Astrocyte (in vitro differentiated cells and primary cell): ENCODE data around the gene EDNRB. TPM values are rescaled to one million over a fixed set of nuclear protein-coding genes. Genes with fewer than 3 reads are reported as not detected.

ENCODE experiments used
- DNase-seq: peaks from one replicate; pipeline ENCODE4 v3.0.0-alpha.2; 2010; ENCODE audit warnings: low read depth
- FAIRE-seq: peaks from 2 replicates; lab custom pipeline; 2011; peaks lifted over from hg19 to GRCh38; lab: Jason Lieb, UNC
- H2AFZ ChIP-seq: 2 replicates; pipeline ENCODE4 v1.6.0; 2012; ENCODE audit warnings: low read depth, low read length, inconsistent platforms
- H3K27ac ChIP-seq: 2 replicates; pipeline ENCODE4 v1.5.1; 2011; ENCODE audit warnings: low read depth, low read length, inconsistent platforms
- H3K27me3 ChIP-seq: 2 replicates; pipeline ENCODE4 v1.6.0; 2011; ENCODE audit warnings: low read length, inconsistent platforms; ENCODE audit not compliant: insufficient read depth
- H3K36me3 ChIP-seq: 2 replicates; pipeline ENCODE4 v1.5.1; 2011; ENCODE audit warnings: low read length, inconsistent platforms; ENCODE audit not compliant: insufficient read depth
- H3K4me1 ChIP-seq: 2 replicates; pipeline ENCODE4 v1.5.1; 2011; ENCODE audit warnings: low read length, inconsistent platforms; ENCODE audit not compliant: insufficient read depth
- H3K4me2 ChIP-seq: 2 replicates; pipeline ENCODE4 v1.6.0; 2012; ENCODE audit warnings: low read length, inconsistent platforms
- H3K4me3 ChIP-seq: 2 replicates; pipeline ENCODE4 v1.5.1; 2011; ENCODE audit warnings: low read depth, mild to moderate bottlenecking, low read length, inconsistent platforms; ENCODE audit not compliant: insufficient read depth
- H3K79me2 ChIP-seq: 2 replicates; pipeline ENCODE4 v1.6.0; 2012; ENCODE audit warnings: mild to moderate bottlenecking, low read length, inconsistent platforms; ENCODE audit not compliant: insufficient read depth
- H3K9ac ChIP-seq: 2 replicates; pipeline ENCODE4 v1.6.0; 2012; ENCODE audit warnings: mild to moderate bottlenecking, low read length, inconsistent platforms
- H3K9me3 ChIP-seq: 2 replicates; pipeline ENCODE4 v1.5.1; 2012; ENCODE audit warnings: low read depth, mild to moderate bottlenecking, low read length, inconsistent platforms; ENCODE audit not compliant: insufficient read depth
- H4K20me1 ChIP-seq: 2 replicates; pipeline ENCODE4 v1.6.0; 2012; ENCODE audit warnings: low read length, inconsistent platforms; ENCODE audit not compliant: insufficient read depth
- H3K27ac Mint-ChIP-seq: one replicate; pipeline ENCODE4 v1.8.0; 2021; ENCODE audit warnings: mild to moderate bottlenecking, mixed read lengths; ENCODE audit not compliant: unreplicated experiment
- H3K27me3 Mint-ChIP-seq: one replicate; pipeline ENCODE4 v1.8.0; 2021; ENCODE audit warnings: low read depth, mixed read lengths; ENCODE audit not compliant: unreplicated experiment
- H3K36me3 Mint-ChIP-seq: one replicate; pipeline ENCODE4 v1.8.0; 2021; ENCODE audit warnings: low read depth, mixed read lengths; ENCODE audit not compliant: unreplicated experiment
- H3K4me1 Mint-ChIP-seq: one replicate; pipeline ENCODE4 v1.8.0; 2021; ENCODE audit warnings: low read depth, mixed read lengths; ENCODE audit not compliant: unreplicated experiment
- H3K4me3 Mint-ChIP-seq: one replicate; pipeline ENCODE4 v1.8.0; 2021; ENCODE audit warnings: mild to moderate bottlenecking, moderate library complexity, mixed read lengths; ENCODE audit not compliant: unreplicated experiment
- H3K9me3 Mint-ChIP-seq: one replicate; pipeline ENCODE4 v1.8.0; 2021; ENCODE audit warnings: mild to moderate bottlenecking, mixed read lengths; ENCODE audit not compliant: unreplicated experiment
- CTCF ChIP-seq: IDR thresholded peaks from 2 replicates; pipeline ENCODE4 v1.5.1; 2011; ENCODE audit warnings: low read depth, mild to moderate bottlenecking, inconsistent platforms, low read length, moderate library complexity; ENCODE audit not compliant: insufficient read depth
- EZH2 ChIP-seq: IDR thresholded peaks from 2 replicates; pipeline ENCODE4 v1.6.1; 2012; ENCODE audit warnings: mild to moderate bottlenecking, low read length, inconsistent platforms; ENCODE audit not compliant: insufficient read depth
- total RNA-seq: library from RNA; stranded (reverse); gene quantifications from 2 replicates; pipeline ENCODE4 v1.2.1, GENCODE V29; 2021

The EDNRB gene
- total RNA-seq, 1 donor from 2014 or later, result 3.2 TPM

GRCh38 chr13:77846173-77846572 lies 72.5 kb downstream of the EDNRB start:
- H3K4me3 Mint-ChIP-seq, result no peak overlapping the region
- Histone ChIP-seq H3K27ac (no peak overlapping the region), H3K4me1 (no peaks in the 10 kb centered on the region), H3K9ac (no peak overlapping the region), H2AFZ (no peak overlapping the region), H4K20me1 (no peaks in the 10 kb centered on the region), H3K36me3 (no peaks in the 10 kb centered on the region), H3K4me2 (no peak overlapping the region), H3K4me3 (no peak overlapping the region), H3K9me3 (no peaks in the 10 kb centered on the region), H3K79me2 (no peaks in the 10 kb centered on the region), H3K27me3 (no peaks in the 10 kb centered on the region)
- FAIRE-seq (no peak), DNase-seq (no peak)
- no peaks in the 10 kb centered on the region for H3K27me3 Mint-ChIP-seq
- no peaks in the 10 kb centered on the region for H3K4me1 Mint-ChIP-seq
- TF ChIP-seq EZH2 (no peak), CTCF (no peak)
- no peaks in the 10 kb centered on the region for H3K9me3 Mint-ChIP-seq
- no peaks in the 10 kb centered on the region for H3K36me3 Mint-ChIP-seq
- H3K27ac Mint-ChIP-seq, result no peak overlapping the region

Other genes with a start within 250 kb of the EDNRB start
- 2.6 and 3.4 TPM in 2 replicates for gene SLAIN1, start 221.1 kb downstream of the EDNRB start, total RNA-seq